LNCAP (cell line): Measurements from ENCODE around the gene RP2.

Source experiments
- TF ChIP-seq, protein P1 (sequence below): fragments of 450-650 bp; IDR thresholded peaks from 2 replicates; pipeline ENCODE4 v1.5.1; 2017; ENCODE audit warnings: mild to moderate bottlenecking

Gene RP2

DNA sequence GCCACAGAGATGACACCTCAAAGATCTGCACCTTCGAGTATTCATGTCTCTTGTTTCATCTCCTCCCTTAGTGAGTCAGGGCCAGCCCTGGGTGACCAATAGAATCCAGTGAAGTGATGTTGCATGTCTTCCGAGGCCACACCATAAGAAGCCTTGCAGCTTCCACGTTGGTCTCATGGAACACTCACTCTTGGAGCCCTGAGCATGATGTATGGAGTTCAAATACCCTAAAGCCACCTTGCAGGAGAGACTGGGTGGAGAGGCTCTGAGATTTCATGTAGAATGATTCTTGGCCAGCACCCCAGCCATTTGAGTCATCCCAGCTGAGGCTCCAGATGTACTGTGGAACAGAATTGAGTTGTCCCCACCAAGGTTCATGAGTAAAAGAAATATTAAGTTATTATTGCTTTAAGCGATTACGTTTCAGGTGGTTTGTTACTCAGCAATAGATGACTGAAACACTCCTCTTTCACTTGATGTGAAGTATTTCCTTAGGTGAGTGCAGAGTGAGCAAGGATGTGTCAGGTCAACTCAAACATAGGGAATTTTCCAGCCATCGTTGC lies 5.0 kb upstream of the RP2 start:
- TF ChIP-seq, protein P1, sequence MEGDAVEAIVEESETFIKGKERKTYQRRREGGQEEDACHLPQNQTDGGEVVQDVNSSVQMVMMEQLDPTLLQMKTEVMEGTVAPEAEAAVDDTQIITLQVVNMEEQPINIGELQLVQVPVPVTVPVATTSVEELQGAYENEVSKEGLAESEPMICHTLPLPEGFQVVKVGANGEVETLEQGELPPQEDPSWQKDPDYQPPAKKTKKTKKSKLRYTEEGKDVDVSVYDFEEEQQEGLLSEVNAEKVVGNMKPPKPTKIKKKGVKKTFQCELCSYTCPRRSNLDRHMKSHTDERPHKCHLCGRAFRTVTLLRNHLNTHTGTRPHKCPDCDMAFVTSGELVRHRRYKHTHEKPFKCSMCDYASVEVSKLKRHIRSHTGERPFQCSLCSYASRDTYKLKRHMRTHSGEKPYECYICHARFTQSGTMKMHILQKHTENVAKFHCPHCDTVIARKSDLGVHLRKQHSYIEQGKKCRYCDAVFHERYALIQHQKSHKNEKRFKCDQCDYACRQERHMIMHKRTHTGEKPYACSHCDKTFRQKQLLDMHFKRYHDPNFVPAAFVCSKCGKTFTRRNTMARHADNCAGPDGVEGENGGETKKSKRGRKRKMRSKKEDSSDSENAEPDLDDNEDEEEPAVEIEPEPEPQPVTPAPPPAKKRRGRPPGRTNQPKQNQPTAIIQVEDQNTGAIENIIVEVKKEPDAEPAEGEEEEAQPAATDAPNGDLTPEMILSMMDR: no peak

DNA sequence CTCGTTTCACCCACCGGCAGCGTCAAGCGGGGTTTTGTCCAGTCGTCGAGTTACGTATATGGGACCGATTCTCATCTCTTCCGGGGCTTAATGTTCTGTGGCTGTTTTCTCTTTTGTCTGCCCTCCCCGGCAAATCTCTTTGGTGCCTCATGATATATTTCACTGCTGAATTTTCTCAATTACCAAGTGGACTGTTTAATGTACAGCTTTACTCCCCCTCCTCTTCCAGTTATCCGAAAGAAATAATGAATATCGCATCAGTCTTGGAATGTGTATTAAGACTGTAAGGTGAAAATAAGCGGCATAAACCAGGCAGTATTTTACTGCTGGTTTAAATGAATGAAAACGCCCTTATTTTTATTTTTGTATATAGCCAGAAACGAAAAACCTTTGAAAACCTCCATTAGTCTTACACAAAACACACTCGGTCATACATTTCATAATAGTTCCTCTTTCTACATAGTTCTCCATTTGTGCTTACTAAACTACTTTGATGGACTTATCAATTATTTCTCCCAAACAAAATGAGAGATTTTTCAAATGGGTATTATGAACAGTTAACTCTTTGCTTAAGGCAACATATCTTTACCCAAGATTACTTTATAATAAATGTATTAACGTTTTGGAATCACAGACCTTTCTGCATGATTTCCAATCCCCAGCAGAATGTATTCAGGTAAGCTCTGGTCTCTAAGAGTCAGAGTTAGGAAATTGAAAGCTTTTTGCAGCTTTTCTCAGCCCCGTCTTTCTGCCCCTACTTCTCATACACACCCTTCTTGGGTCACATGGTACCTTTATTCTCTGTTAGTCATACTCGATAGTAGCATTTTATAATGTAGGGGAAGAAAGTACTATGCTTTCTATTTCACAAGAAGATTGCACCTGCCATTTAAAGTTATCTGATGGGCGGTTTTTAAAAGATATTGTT lies 979 bp downstream of the RP2 start:
- TF ChIP-seq, protein P1: no peak

DNA sequence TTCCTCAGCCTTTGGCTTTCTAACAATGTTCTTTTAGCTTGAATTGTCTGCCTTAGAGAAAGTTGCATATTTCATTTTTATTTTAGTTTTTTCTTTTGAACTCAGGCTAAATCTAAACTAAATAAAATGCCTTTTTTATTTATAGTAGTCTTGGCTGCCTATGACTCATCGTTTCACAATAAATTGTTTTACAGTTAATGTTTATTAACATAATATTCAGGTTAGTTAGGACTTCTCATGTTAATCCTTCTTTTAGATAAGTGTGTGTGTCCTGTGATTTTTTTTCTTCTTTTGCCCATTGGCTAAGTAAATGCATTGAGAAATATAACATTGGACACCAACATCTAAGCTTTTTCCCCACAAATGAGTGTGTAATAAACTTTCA lies 1.6 kb downstream of the RP2 start:
- TF ChIP-seq, protein P1: no peak

DNA sequence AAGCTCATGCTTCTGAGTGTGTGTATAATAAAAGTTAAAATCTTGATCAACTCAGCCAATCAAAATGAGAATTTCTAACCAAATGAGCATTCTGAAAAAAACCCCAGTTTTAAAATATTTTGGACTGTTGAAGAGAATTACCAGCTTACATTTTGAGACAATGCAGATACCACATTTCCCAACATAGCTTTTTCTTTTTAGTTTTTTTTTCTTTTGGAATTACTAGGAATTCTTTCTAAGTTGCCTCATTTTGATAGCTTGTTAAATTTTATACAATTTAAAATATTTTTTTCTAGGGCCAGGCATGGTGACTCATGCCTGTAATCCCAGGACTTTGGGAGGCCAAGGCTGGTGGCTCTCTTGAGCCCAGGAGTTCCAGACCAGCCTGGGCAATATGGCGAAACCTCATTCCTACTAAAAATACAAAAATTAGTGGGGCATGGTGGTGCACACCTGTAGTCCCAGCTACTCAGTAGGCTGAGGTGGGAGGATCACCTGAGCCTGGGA lies 2.2 kb downstream of the RP2 start:
- TF ChIP-seq, protein P1: no peak

DNA sequence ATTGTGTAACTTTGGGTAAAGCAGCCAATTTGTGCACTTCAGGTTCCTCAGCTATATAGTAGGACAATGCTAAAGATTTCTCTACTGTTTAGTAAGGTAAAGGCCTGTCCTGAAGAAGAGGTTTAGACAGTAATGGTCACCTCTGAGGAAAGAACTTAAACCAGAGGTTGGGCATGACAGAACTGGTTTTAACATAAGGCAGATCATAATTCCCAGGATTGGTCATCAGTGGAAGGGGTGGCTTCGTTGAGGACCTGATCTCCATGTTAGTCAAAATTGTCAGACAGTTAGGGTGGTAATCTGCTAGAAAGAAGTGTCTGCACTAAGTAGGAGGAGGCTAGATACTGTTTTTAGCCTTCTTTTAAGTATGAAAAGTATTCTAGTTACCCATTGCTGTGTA lies 4.1 kb downstream of the RP2 start:
- TF ChIP-seq, protein P1: no peak

DNA sequence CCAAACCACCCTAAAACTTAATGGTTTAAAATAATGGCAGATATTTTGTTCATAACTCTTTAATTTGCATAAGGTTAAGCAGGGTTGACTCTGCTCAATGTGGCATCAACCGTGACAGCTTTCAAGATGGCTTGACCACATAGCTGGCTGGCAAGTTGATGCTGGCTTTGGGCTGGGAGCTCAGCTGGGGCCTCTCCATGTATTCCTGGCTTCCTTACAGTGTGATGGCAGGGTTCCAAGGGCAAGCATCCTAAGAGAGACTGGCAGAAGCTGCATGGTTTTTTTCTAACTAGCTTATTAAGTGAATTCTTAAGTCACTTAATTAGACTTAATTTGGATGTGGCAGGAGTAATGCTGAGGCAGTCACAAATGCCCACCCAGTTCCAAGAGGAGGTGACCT lies 4.5 kb downstream of the RP2 start:
- TF ChIP-seq, protein P1: no peak

DNA sequence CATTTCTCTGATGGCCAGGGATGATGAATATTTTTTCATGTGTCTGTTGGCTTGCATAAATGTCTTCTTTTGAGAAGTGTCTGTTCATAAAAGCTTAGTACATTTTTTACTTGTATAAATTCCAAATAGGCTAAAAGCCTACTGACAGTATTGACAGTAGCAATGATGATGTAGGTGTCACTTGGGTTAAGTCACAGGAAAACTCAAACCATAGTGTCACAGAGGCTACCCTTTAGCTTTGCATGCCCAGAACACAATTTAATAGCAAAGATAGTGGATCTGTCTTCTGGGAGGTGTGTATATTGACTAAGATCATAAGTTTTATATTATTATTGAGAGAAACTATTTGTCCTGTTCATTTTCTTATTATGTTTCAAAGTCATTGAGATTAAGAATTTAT lies 8.1 kb downstream of the RP2 start:
- TF ChIP-seq, protein P1: no peak
